HG03064 (cell line): ENCODE data around the gene STK17A.
"Not testable (repeated sequence)": the region's sequence is repeated elsewhere in the genome, so short reads cannot be mapped to it uniquely, and the experiment has no call there.

ENCODE experiments used
- ATAC-seq: cut with Tn5 transposase; IDR thresholded peaks from one replicate; pipeline ENCODE4 v1.9.1; 2021; ENCODE audit warnings: low read depth; ENCODE audit not compliant: unreplicated experiment

STK17A gene

DNA sequence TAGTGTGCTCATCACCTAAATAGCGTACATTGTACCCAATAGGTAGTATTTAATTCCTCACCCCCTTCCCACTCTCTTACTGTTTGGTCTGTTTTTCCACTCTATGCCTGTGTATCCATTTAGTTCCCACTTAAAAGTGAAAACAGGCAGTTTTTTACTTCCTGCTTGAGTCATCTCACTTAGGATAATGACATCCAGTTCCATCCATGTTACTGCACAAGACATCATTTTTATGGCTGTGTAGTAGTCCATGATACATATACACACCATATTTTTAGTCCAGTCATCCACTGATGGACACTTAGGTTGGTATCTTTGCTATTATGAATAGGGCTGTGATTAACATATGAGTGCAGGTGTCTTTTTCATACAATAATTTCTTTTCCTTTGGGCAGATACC, 10.1 kb downstream of the STK17A start:
- ATAC-seq, result no peak

GRCh38 chr7:43594020-43594419, 11.1 kb downstream of the STK17A start:
- no peak for ATAC-seq

GRCh38 chr7:43596426-43596825, 13.5 kb downstream of the STK17A start:
- ATAC-seq, result not testable (repeated sequence)

DNA sequence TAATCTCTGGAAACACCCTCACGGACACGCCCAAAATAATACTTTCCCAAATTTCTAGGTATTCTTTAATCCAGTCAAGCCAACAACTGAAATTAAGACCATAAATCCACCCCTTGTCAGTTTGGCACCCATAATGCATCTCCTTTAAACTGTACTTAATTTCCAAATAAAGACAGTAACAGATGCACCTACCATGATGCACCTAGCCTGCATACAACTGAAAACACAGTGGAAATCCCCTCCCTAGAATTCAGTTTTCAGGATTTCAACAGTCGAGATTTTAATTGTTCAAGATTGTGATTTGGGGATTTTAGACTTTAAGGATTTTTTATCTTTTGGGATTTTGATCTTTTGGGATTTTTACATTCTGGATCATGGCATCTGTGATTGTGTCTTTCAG, 17.1 kb downstream of the STK17A start:
- no peak for ATAC-seq

DNA sequence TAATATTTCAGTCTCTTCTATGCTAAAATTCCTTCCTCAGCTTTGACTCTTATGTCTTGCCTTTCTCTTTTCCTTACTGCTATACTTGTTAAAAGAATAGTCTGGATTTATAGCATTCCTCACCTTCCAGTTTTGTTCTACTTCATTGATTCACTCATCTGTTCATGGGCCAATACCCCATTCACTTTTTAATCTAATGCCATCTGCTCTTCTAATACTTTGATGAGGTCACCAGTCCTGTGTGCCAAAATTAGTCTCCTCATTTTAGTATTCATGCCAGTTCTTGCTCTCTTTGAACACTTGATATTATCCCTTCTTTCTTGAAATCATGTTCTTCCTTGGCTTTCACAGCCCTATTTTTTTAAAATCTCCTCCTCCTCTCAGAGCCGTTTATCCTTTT, 19.3 kb downstream of the STK17A start:
- no peak for ATAC-seq

- no peak for ATAC-seq
Measured at GRCh38 chr7:43604251-43604650, 21.3 kb downstream of the STK17A start.

- ATAC-seq, result no peak
Measured at GRCh38 chr7:43609097-43609496, 26.2 kb downstream of the STK17A start.

DNA sequence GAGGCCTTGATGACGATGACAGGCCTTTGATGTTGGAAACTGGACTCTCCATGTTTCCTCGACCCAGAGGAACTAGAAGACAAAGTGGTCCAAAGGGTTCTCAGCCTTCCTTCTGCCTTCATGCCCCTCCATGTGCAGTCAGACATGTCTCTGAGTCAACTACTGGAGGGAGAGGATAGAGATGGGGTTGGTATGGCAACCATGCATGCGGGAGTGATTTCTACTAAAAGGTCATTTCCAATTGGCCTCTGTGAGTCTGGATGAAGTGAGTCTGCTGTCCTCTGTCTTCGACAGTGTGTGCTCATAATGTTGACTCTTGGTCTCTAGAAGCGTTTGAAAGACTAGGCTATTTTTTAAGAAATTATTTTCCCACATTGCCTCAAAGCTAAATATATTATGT, 29.2 kb downstream of the STK17A start:
- no peak for ATAC-seq

GRCh38 chr7:43612599-43613589, 30.0 kb downstream of the STK17A start:
- no peak for ATAC-seq

DNA sequence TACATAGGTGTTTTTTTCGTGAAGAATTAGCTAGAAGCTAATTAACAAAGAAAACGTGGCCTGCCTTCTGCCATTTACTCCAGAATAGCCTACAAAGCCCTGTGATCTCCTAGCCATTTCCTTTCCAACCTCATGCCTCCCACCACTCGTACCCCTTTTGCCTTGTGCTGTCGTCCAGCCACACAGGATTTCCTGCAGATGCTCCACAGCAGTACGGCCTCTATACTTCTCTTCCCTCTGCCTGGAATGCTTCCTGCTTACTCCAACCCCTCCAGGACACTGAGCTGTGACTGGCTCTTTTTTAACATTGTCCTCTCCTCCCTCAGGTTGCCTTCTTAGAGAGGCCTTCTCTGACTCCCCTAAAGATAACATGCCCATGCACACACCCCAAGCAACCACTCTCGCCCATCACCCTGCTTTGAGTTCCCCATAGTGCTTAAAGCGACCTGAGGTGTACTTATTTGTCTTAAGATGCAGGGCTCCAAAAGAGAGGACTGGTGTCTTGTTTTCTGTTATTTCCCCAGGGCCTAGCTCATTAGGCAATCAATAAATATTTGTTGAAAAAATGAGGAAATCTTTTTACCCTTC, 32.7 kb downstream of the STK17A start:
- no peak for ATAC-seq

DNA sequence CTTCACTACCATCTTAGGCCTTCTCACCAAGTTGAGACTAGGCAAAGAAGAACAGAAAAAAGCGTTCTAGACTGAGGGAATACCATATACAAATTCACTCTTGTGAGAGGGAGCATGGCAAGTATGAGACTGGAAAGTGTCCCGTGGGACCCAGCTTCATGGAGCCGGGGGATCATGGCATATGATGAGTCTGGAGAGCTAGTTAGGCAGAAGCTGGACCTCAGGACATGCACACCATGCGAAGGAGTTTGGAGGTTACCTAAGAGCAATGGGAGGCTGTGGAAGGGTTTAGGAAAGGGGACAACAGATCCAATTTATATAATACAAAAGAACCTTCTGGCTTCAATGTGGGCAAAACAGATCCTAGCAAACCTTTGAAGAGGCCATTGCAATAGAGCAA, 34.1 kb downstream of the STK17A start:
- no peak for ATAC-seq

DNA sequence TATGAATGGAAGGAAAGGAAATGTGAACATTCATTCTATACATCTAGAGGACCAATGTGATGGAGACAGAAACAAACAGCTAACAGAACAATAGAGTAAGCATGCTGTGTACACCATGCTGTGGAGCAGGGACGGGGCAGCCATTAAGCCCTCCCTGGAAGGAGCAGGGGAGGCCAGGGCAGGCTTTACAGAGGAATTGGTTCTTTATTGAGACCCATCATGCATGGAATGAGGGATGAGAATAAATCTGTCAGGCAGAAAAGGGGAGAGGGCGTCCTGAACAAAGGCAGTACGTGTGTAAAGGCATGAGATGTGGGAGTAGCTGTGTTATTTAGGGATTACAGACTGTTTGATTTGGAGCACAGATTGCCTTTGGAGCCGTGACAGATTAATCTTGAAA, 35.2 kb downstream of the STK17A start:
- ATAC-seq, result no peak

- no peak for ATAC-seq
Measured at GRCh38 chr7:43619213-43620012, 36.5 kb downstream of the STK17A start.

GRCh38 chr7:43621729-43622448, 39.0 kb downstream of the STK17A start:
- no peak for ATAC-seq

GRCh38 chr7:43624156-43624555, 41.2 kb downstream of the STK17A start:
- ATAC-seq, result no peak

GRCh38 chr7:43625453-43625852, 42.5 kb downstream of the STK17A start:
- ATAC-seq, result no peak

- ATAC-seq, result no peak
Measured at GRCh38 chr7:43625980-43626379, 43.1 kb downstream of the STK17A start.

GRCh38 chr7:43626695-43627094, 43.8 kb downstream of the STK17A start:
- ATAC-seq, result no peak

DNA sequence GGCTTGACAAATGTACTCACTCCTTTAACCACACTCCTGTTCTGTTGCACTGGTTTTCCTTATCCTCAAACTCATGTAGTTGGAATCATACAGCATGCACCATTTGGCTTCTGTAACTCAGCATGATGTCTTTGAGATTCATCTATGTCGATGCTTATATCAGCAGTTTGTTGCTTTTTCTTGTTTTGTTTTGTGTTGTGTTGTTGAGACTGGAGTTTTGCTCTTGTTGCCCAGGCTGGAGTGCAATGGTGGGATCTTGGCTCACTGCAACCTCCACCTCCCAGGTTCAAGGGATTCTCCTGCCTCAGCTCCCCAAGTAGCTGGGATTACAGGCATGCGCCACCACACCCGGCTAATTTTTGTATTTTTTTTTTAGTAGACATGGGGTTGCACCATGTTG, 44.9 kb downstream of the STK17A start:
- not testable (repeated sequence) for ATAC-seq

GRCh38 chr7:43628431-43628830, 45.5 kb downstream of the STK17A start:
- no peak for ATAC-seq

- ATAC-seq, result no peak
Measured at GRCh38 chr7:43629857-43630256, 46.9 kb downstream of the STK17A start.
